Putamen (tissue), 1 donor: ENCODE measurements around the gene SPG11.

Experiments used
- DNase-seq: peaks from one replicate; pipeline ENCODE4 v3.0.0-alpha.2; 2016; ENCODE audit warnings: low spot score

Gene SPG11

GRCh38 chr15:44525018-44525417, 138.4 kb downstream of the SPG11 start:
- DNase-seq, result no peak

GRCh38 chr15:44519537-44519936, 143.9 kb downstream of the SPG11 start:
- DNase-seq, result no peak

GRCh38 chr15:44516436-44516835, 147.0 kb downstream of the SPG11 start:
- DNase-seq, result no peak
